Small intestine (tissue), 7 donors: ENCODE data around the gene GRIK4. TPM values are rescaled to one million over a fixed set of nuclear protein-coding genes. Genes with fewer than 3 reads are reported as not detected.

Experiments used
- DNase-seq, 2 donors: peaks; one replicate each; pipeline versions ENCODE4 v3.0.0 to v3.0.0-alpha.2; 2013
- FAIRE-seq: peaks from 2 replicates; lab custom pipeline; 2012; peaks lifted over from hg19 to GRCh38; lab: Jason Lieb, UNC
- H3K27ac ChIP-seq, 3 donors: one replicate each; pipeline ENCODE4 v1.5.1; 2013; ENCODE audit warnings: low read length in 2 of 3, mild to moderate bottlenecking in 2 of 3, control low read depth in 1 of 3, inconsistent platforms in 1 of 3, low read depth in 1 of 3, moderate library complexity in 1 of 3
- H3K27me3 ChIP-seq, 3 donors: one replicate each; pipeline ENCODE4 v1.6.1; 2013; ENCODE audit warnings: low read length in 3 of 3, inconsistent platforms in 1 of 3; ENCODE audit not compliant: control insufficient read depth in 3 of 3, insufficient read depth in 3 of 3
- H3K36me3 ChIP-seq, 3 donors: one replicate each; pipeline ENCODE4 v1.6.1; 2013; ENCODE audit warnings: low read length in 3 of 3, inconsistent platforms in 1 of 3, low read depth in 1 of 3, mild to moderate bottlenecking in 1 of 3, moderate library complexity in 1 of 3; ENCODE audit not compliant: control insufficient read depth in 3 of 3, insufficient read depth in 2 of 3
- H3K4me1 ChIP-seq, 3 donors: one replicate each; pipeline ENCODE4 v1.6.1; 2013; ENCODE audit warnings: low read length in 2 of 3, inconsistent platforms in 1 of 3, low read depth in 1 of 3, mild to moderate bottlenecking in 1 of 3, moderate library complexity in 1 of 3; ENCODE audit not compliant: control insufficient read depth in 3 of 3, insufficient read depth in 2 of 3
- H3K4me3 ChIP-seq, 3 donors: one replicate each; pipeline ENCODE4 v1.5.1; 2013; ENCODE audit warnings: low read length in 3 of 3, control low read depth in 1 of 3, inconsistent platforms in 1 of 3, low read depth in 1 of 3, mild to moderate bottlenecking in 1 of 3, moderate library complexity in 1 of 3
- H3K9me3 ChIP-seq, 2 donors: one replicate each; pipeline ENCODE4 v1.6.1; 2013; ENCODE audit warnings: low read depth in 1 of 2, low read length in 1 of 2; ENCODE audit not compliant: control insufficient read depth in 2 of 2, insufficient read depth in 1 of 2
- WGBS, 3 donors: extraction: QIAGEN DNeasy Blood & Tissue Kit; methylation state at CpG; one replicate each; pipeline ENCODE4 v1.1.7; 2013; 5-methylcytosine and 5-hydroxymethylcytosine counted together
- polyA plus RNA-seq, 4 donors: library from polyadenylated mRNA; stranded (reverse) in 3 of 4; unstranded in 1 of 4; fragments of 200-250 nt in 3 of 4; fragments of 120-200 nt in 1 of 4; gene quantifications; one replicate each; pipeline versions ENCODE4 v1.2.1 to v1.2.3, GENCODE V29; 2013
- donor health status: healthy with polysubstance abuse.
- donor health status: control.
- donor health status: control.
- donor health status: Bipolar disorder and iron deficiency.
- donor health status: healthy.

Gene GRIK4
- polyA plus RNA-seq, 4 donors: 0.15 to 1.4 (median 0.27) TPM; not detected in 1

- DNase-seq (no peak), FAIRE-seq (no peak)
- Histone ChIP-seq H3K4me3 (no peak overlapping the region), H3K4me1 (no peaks in the 10 kb centered on the region), H3K9me3 (no peaks in the 10 kb centered on the region), H3K27ac (no peak overlapping the region), H3K27me3 (no peaks in the 10 kb centered on the region), H3K36me3 (no peaks in the 10 kb centered on the region)
- 43 to 65% (median 49%) methylated on average over 2 of the region's 2 CpGs for WGBS, 3 donors
These were observed 329.5 kb downstream of the GRIK4 start for GRCh38 chr11:120841074-120841473.

GRCh38 chr11:120842195-120842594 is 330.6 kb downstream of the GRIK4 start:
- FAIRE-seq (no peak), DNase-seq (no peak)
- no peaks in the 10 kb centered on the region for H3K36me3 ChIP-seq
- no peaks in the 10 kb centered on the region for H3K4me1 ChIP-seq
- WGBS, 3 donors: 72 to 89% (median 85%) methylated on average over 1 of the region's 1 CpG
- no peaks in the 10 kb centered on the region for H3K9me3 ChIP-seq
- no peak overlapping the region for H3K4me3 ChIP-seq
- H3K27me3 ChIP-seq: no peaks in the 10 kb centered on the region
- H3K27ac ChIP-seq: no peak overlapping the region

GRCh38 chr11:120853435-120853834 is 341.9 kb downstream of the GRIK4 start:
- FAIRE-seq (no peak), DNase-seq (no peak)
- Histone ChIP-seq H3K27me3 (peaks cover 0 to 3% (median 0%) of the 10 kb centered on the region in 3 donors), H3K4me3 (no peak overlapping the region), H3K36me3 (no peaks in the 10 kb centered on the region), H3K9me3 (no peaks in the 10 kb centered on the region), H3K27ac (no peak overlapping the region), H3K4me1 (no peaks in the 10 kb centered on the region)
- WGBS, 3 donors: 52 to 78% (median 72%) methylated on average over 3 of the region's 3 CpGs

- WGBS, 3 donors: 55 to 82% (median 79%) methylated on average over 5 of the region's 5 CpGs
- Histone ChIP-seq H3K9me3 (no peaks in the 10 kb centered on the region), H3K4me1 (no peaks in the 10 kb centered on the region), H3K36me3 (no peaks in the 10 kb centered on the region), H3K4me3 (no peak overlapping the region), H3K27me3 (peaks cover 0 to 3% (median 0%) of the 10 kb centered on the region in 3 donors), H3K27ac (no peak overlapping the region)
- no peak for FAIRE-seq
- no peak for DNase-seq
These were observed 343.4 kb downstream of the GRIK4 start for GRCh38 chr11:120854988-120855387.

DNA sequence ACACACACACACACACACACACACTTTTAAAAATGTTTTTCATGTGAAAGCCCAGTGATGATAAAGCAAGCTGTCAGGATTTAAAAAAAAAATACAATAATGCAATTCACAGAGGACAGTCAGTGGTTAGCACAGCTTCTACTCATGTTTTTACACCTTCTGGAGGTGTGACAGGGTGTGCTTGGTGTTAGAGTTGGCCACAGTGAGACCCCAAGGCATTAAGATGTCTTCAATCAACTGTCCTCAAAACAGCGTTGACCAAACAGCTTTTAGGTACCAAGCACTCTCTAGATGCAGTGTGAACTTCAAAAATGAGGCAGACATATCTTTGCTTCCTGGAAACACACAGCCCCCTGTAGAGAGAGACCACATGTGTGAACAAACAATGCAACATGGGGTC is 346.0 kb downstream of the GRIK4 start:
- no peaks in the 10 kb centered on the region for H3K9me3 ChIP-seq
- DNase-seq: no peak
- H3K36me3 ChIP-seq: no peaks in the 10 kb centered on the region
- H3K27ac ChIP-seq: no peak overlapping the region
- no peaks in the 10 kb centered on the region for H3K4me1 ChIP-seq
- no peak overlapping the region for H3K4me3 ChIP-seq
- 78 to 79% (median 79%) methylated on average over 1 of the region's 1 CpG for WGBS, 3 donors
- no peak for FAIRE-seq
- H3K27me3 ChIP-seq: peaks cover 0 to 3% (median 0%) of the 10 kb centered on the region in 3 donors

GRCh38 chr11:120858740-120859139 is 347.2 kb downstream of the GRIK4 start:
- H3K36me3 ChIP-seq: no peaks in the 10 kb centered on the region
- FAIRE-seq (no peak), DNase-seq (no peak)
- no peaks in the 10 kb centered on the region for H3K27me3 ChIP-seq
- WGBS, 3 donors: 45 to 55% (median 48%) methylated on average over 3 of the region's 3 CpGs
- H3K4me1 ChIP-seq: no peaks in the 10 kb centered on the region
- H3K9me3 ChIP-seq: no peaks in the 10 kb centered on the region
- no peak overlapping the region for H3K4me3 ChIP-seq
- no peak overlapping the region for H3K27ac ChIP-seq

GRCh38 chr11:120859552-120860295 is 348.2 kb downstream of the GRIK4 start:
- DNase-seq (no peak), FAIRE-seq (no peak)
- H3K4me1 ChIP-seq: no peaks in the 10 kb centered on the region
- WGBS, 3 donors: 89 to 91% (median 91%) methylated on average over 7 of the region's 7 CpGs
- no peaks in the 10 kb centered on the region for H3K27me3 ChIP-seq
- H3K36me3 ChIP-seq: no peaks in the 10 kb centered on the region
- H3K4me3 ChIP-seq: no peak overlapping the region
- H3K9me3 ChIP-seq: no peaks in the 10 kb centered on the region
- no peak overlapping the region for H3K27ac ChIP-seq

- Histone ChIP-seq H3K4me3 (no peak overlapping the region), H3K9me3 (no peaks in the 10 kb centered on the region), H3K27ac (no peak overlapping the region), H3K36me3 (no peaks in the 10 kb centered on the region), H3K27me3 (no peaks in the 10 kb centered on the region), H3K4me1 (no peaks in the 10 kb centered on the region)
- FAIRE-seq (no peak), DNase-seq (no peak)
- 93 to 96% (median 95%) methylated on average over 2 of the region's 2 CpGs for WGBS, 3 donors
These were observed 351.8 kb downstream of the GRIK4 start for GRCh38 chr11:120863359-120863758.

- Histone ChIP-seq H3K27ac (no peak overlapping the region), H3K27me3 (no peaks in the 10 kb centered on the region), H3K9me3 (no peaks in the 10 kb centered on the region), H3K36me3 (no peaks in the 10 kb centered on the region), H3K4me1 (no peaks in the 10 kb centered on the region), H3K4me3 (no peak overlapping the region)
- WGBS, 3 donors: 72 to 94% (median 84%) methylated on average over 8 of the region's 8 CpGs
- DNase-seq (no peak), FAIRE-seq (no peak)
These were observed 355.5 kb downstream of the GRIK4 start for GRCh38 chr11:120867024-120867423.
